Measurements from ENCODE around the gene SPNS2.

SPNS2 gene

GRCh38 chr17:4498461-4499397 is at the start of gene SPNS2:
SPNS2 (plus strand) TSS chr17:4498881; CDS start chr17:4499048, 167 bp downstream.
- DNase-seq: peak; percentile 67 to 74

GRCh38 chr17:4449736-4450135 is 48.9 kb upstream of the SPNS2 start:
- no peak for DNase-seq

GRCh38 chr17:4450710-4451316 is 47.9 kb upstream of the SPNS2 start:
- DNase-seq: no peak

GRCh38 chr17:4453812-4454591 is 44.7 kb upstream of the SPNS2 start:
- no peak for DNase-seq

- no peak for DNase-seq
These were observed 38.0 kb upstream of the SPNS2 start for GRCh38 chr17:4460661-4461060.

- DNase-seq: no peak
These were observed 34.7 kb upstream of the SPNS2 start for GRCh38 chr17:4463818-4464476.

- DNase-seq: no peak
These were observed 32.9 kb upstream of the SPNS2 start for GRCh38 chr17:4465786-4466185.

- no peak for DNase-seq
These were observed 31.4 kb upstream of the SPNS2 start for GRCh38 chr17:4467287-4467686.

GRCh38 chr17:4469552-4469951 is 29.1 kb upstream of the SPNS2 start:
- no peak for DNase-seq

- DNase-seq: no peak
These were observed 26.4 kb upstream of the SPNS2 start for GRCh38 chr17:4472286-4472685.

GRCh38 chr17:4474093-4474492 is 24.6 kb upstream of the SPNS2 start:
- no peak for DNase-seq

GRCh38 chr17:4475001-4475400 is 23.7 kb upstream of the SPNS2 start:
- no peak for DNase-seq

- DNase-seq: no peak
These were observed 23.2 kb upstream of the SPNS2 start for GRCh38 chr17:4475463-4475862.

- DNase-seq: no peak
These were observed 22.7 kb upstream of the SPNS2 start for GRCh38 chr17:4476017-4476416.

GRCh38 chr17:4476511-4477070 is 22.1 kb upstream of the SPNS2 start:
- DNase-seq: no peak

GRCh38 chr17:4477255-4477791 is 21.4 kb upstream of the SPNS2 start:
- DNase-seq: no peak

GRCh38 chr17:4478318-4478830 is 20.3 kb upstream of the SPNS2 start:
- DNase-seq: no peak

GRCh38 chr17:4479340-4479981 is 19.2 kb upstream of the SPNS2 start:
- no peak for DNase-seq

- DNase-seq: no peak
These were observed 18.5 kb upstream of the SPNS2 start for GRCh38 chr17:4479982-4480751.
